ENCODE results near the gene AVL9.
"Not testable (repeated sequence)": the region's sequence is repeated elsewhere in the genome, so short reads cannot be mapped to it uniquely, and the experiment has no call there.

The AVL9 gene

DNA sequence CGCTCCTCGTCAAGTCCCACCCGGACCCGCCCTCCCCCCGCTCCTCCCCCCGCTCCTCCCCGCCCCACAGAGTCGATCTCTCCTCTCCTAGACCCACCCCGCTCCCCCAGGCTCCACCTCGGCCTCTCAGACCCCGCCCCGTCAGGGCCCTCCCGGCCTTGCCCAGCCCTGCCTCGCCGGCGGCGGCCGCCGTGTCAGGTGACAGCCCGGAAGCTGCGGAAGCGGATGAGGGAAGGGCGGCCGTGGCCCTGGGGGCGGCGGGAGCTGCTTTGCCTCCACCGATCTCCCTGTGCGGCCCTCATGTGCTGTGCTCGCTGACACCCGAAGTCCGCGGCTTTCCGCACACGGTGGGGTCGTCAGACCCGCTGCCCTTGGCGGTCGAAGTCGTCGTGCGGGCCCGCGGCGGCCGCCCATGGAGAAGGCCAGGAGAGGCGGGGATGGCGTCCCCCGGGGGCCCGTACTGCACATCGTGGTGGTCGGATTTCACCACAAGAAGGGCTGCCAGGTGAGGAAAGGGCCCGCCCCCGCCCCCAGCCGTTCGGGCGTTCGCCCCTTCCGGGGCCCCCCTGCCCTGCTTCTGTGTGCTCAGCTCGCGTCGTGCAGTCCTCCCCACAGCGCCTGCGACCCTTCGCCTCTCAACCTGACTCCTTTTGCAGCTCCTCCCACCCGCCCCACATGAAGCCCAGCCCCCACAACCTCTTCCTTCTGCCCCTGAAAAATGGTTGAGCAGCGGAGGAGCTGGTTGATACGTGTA, at the start of gene AVL9:
Gene AVL9, plus strand, starts transcription at position 192 of the 754 bp plus-strand sequence. Its CDS starts 221 bp downstream, at position 413.
- peak; percentile 55 for DNase-seq (ENCODE audit: low read depth)

DNA sequence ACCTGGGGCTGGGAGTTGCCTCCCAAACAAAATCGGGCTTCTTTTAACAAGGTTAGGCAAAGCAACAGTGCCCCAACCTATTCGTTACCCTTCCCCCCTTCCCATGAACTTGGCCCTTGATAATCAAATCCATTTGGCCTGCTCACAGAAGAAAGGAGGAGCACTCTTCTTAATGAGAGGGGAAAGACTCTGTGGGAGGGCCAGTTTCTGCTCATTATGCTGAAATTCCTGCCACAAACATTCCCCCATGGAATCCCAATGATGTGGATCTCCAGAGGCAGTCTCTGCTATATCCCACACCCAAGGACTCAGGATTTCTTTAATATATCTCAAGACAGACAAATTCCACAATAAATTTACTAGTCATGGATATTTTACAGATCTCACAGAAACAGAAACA, 48.1 kb upstream of the AVL9 start:
- no peak for DNase-seq (ENCODE audit: low read depth)

DNA sequence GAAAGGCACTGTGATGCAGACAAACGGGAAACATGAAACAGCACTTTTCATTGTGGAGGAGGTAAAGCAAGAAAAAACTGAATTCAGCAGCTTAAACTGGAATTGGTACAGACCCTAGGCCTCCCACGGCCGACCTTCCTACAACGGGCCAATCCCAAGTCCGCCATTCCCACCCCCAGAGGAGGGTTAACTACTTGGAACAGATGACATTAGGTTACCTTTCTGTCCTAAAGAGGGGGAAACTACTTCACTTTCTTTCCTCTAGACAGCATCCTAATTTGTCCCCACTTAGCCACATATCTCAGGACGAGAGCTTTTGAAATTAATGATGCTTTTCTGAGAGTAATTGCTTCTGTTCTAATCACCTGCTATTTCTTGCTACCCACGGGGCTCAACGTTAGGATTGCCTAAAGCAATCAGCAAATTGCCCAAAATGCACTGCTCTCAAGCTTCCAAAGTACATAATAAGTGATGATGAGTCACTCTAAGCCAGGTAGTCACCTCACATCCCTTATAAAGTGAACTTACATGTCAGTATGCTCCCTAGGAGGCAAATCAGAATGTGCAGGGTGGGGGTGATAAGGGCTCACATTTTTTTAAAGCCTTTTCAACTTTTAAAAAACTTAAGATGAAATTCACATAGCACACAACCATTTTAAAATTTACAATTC, 41.8 kb upstream of the AVL9 start:
- no peak for DNase-seq (ENCODE audit: low read depth)

DNA sequence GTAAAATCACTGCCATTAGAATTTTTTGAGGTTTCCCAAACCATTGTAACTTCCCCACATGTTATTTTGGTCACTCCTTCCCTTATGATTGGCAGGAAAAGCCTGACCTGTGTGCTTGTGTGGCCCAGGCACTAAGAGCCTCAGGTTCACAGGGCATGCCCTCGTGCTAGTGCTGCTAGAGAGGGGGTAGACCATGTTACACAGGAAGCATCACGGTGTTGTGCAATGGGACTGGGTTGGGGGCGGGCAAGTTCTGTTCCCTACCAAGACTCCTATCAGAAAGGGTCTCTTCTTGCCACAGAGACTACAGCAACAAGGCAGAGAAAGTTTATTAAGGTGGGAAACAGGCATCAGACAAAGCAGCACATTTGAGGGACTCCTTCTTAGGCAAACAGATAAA, 37.3 kb upstream of the AVL9 start:
- DNase-seq (ENCODE audit: low read depth), result no peak

DNA sequence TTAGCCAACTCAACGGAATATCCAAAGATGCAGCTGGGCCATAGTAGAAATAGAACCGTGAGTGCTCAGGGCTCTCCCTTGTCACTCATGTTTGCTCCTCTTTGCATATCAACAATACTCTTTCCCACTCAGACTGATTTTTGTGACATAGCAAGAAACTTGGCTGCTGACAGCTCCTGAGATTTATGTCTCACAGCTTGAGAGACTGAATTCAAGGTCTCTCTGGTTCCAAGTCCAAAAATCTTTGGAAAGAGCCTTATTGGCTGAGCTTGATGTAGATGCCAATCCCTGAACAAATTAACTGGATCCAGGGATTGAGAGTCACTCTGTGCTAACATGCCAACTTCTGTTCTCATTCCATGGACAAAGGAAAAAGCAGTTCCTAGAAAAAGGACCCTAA, 35.5 kb upstream of the AVL9 start:
- DNase-seq (ENCODE audit: low read depth), result no peak

DNA sequence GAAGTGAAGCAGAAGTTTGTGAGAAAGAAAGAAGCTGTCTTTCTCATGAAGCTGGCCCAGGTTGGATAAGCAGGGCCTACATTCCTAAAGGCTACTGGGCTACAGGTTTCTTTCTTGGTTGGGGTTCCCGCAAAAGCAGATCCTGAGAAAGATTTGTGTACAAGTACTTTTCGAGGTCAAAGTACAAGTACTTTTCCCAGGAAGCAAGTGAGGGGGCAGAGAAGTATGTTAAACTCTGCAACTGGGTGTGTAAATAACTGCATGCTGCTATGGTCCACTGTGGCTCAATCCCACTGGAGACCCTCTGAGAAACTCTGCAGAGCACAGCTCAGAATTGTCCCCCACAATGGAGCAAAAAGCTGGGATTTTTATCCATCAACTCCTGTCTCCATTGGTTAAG, 33.8 kb upstream of the AVL9 start:
- DNase-seq (ENCODE audit: low read depth), result no peak

DNA sequence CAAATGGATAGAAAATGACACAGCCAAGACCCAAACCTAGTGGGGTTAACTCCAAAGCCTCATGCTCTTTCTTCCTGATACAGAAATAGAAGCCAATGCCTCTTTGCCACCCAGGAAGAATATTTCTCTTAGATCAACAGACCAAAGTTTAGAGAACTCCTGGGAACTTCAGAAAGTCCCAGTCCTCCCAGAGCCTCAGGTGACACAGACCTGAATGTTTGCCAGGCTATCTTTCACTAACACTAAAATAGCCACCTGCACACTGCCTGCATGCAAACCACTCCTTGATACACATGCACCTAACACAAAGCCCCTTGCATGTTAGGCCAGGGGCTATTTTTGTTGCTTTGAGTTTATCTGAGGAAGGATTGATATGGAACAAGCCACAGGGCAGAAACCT, 32.8 kb upstream of the AVL9 start:
- DNase-seq (ENCODE audit: low read depth), result no peak

DNA sequence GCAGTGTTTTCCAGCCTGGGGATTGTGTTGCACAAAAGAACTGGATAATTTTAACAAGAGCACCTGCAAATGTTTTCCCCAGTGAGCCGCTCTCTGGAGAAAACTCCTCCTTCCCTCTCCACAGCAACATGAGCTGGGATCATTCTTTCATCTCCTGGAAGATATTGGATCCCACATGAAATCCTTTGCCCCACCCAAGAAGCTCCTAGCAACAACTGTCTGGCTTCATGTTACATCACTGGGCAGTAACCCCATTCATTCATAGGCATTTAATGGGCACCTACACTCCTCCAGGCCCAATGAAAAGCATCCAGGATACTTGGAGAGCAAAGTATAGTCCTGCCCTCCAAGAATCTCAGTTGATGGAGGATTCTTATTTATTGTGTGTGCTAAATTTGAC, 32.3 kb upstream of the AVL9 start:
- DNase-seq (ENCODE audit: low read depth), result no peak

DNA sequence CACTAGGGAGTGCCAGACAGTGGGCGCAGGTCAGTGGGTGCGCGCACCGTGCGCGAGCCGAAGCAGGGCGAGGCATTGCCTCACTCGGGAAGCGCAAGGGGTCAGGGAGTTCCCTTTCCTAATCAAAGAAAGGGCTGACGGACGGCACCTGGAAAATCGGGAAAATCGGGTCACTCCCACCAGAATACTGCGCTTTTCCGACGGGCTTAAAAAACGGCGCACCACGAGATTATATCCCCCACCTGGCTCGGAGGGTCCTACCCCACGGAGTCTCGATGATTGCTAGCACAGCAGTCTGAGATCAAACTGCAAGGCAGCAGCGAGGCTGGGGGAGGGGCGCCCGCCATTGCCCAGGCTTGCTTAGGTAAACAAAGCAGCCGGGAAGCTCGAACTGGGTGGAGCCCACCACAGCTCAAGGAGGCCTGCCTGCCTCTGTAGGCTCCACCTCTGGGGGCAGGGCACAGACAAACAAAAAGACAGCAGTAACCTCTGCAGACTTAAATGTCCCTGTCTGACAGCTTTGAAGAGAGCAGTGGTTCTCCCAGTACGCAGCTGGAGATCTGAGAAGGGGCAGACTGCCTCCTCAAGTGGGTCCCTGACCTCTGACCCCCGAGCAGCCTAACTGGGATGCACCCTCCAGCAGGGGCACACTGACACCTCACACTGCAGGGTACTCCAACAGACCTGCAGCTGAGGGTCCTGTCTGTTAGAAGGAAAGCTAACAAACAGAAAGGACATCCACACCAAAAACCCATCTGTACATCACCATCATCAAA, 30.5 kb upstream of the AVL9 start:
- DNase-seq (ENCODE audit: low read depth), result not testable (repeated sequence)

DNA sequence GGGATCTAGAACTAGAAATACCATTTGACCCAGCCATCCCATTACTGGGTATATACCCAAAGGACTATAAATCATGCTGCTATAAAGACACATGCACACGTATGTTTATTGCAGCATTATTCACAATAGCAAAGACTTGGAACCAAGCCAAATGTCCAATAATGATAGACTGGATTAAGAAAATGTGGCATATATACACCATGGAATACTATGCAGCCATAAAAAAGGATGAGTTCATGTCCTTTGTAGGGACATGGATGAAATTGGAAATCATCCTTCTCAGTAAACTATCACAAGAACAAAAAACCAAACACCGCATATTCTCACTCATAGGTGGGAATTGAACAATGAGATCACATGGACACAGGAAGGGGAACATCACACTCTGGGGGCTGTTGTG, 25.3 kb upstream of the AVL9 start:
- not testable (repeated sequence) for DNase-seq (ENCODE audit: low read depth)

DNA sequence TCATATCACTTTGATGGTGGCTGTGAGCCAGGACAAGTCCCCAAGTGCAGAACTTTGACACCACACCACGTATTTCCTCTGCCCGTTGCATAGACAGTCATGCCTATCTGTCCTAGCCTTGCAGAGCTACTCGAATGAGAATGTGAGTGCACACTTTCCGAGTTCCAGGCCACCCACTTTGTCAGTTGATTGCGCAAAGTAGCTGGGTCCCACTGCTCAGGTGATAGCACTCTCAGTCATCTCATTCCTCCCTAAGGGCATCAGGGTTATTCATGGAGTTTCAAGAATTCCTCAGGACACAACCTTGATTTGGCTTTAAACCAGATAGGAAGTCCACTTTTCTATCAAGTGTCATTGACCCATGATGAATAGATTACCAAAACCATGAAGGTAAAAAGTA, 24.4 kb upstream of the AVL9 start:
- DNase-seq (ENCODE audit: low read depth), result no peak

DNA sequence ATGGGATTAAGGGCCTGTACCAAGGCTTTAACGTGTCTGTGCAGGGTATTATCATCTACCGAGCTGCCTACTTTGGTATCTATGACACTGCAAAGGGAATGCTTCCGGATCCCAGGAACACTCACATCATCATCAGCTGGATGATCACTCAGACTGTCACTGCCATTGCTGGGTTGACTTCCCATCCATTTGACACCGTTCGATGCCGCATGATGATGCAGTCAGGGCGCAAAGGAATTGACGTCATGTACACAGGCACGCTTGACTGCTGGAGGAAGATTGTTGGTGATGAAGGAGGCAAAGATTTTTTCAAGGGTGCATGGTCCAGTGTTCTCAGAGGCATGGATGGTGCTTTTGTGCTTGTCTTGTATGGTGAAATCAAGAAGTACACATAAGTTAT, 23.3 kb upstream of the AVL9 start:
- no peak for DNase-seq (ENCODE audit: low read depth)

DNA sequence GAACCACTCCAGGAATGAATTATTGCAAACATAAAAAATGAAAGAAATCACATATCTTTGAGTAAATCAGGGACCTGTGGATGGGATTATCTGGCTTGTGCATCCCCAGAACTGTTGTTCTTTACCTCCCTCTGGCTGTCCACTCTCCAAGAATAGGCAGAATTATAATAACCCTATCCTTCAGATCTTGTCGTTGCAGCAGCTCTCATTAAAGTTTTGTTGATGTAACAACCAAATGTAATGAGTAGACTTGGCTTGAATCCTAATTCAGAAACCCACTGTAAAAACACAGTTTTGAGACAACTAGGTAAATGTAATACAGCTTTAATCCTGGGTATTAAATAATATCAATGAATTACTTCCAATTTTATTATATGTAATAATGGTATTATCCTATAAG, 21.3 kb upstream of the AVL9 start:
- DNase-seq (ENCODE audit: low read depth), result no peak

DNA sequence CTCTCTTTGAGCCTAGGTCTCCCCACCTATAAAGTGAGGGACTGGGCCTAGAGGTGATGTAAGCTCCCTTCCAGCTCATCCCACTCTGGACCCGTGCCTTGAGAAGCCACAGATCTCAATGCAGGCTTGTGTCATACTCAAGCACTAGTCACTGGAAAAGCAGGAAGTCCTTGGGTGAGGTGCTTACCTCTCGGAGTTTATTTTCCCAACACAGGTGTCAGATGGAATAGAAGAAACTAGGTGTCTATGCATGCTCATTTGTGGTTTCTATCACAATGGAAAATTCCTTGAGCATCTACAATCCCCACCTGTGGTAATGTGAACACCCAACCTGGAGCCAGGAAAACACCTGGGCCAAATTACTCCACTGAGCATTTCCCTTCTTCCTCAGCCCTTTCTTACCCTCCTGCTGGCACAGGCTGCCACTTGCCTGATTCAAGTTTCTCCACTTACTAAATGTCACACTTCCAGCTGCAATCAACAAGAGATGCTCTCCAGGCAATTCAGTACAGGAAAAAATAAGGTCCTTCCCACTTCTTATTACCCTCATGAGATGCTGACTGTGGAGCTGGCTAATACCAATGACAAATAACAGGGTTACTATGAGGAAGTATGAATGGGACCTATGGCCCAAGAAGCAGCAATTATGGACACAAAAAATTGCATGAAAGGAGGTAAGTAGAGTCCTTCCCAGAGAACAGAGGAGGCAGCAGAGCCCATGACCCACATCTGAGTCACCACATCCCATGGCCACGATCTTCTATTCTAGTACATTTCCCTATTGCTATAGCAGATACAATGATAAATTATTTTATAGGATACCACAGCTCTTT, 18.3 kb upstream of the AVL9 start:
- no peak for DNase-seq (ENCODE audit: low read depth)

DNA sequence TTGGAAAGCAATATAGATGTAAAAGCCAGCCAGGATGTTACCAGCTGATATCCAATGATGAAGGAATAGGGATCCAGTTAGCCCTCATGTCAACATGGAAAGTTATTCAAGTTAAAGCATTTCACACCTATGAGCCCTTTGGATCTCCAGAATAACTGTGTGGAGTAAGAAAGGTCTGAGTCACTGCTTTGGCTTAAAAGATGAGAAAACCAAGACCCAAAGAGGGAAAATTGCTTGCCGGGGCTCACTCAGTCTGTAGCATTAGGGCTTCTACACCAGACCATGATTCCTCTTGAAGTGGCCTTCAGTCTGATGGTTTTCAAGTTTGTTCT, 17.7 kb upstream of the AVL9 start:
- DNase-seq (ENCODE audit: low read depth), result no peak

DNA sequence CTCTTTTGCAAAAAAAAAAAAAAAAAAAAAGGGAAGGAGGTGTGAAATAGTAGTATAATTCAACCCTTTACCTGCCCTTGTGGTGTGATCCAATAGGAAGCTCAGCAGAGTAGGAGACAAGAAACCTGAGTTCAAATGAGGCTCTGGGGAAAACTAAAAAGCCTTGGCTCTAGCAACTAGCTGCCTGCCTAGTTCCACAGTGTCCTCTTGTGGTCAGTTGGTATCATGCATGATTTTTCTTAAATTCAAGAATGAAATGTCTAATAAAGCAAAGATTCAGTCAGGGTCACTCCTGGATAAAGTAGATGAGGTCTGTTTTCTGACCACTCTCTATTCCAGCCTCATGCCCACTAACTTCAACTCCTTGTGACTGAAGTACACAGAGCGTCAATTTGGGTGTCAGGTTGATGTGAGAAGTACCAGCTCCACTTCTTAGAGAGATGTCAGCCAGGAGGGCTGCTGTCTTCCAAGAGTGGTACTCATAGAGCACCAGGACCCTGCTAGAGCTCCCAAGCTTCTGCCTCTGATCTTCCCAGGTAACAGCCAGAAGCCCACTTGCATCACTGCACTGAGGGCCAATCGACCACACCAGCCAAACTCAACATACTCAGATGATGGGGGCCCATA, 15.6 kb upstream of the AVL9 start:
- DNase-seq (ENCODE audit: low read depth), result no peak

DNA sequence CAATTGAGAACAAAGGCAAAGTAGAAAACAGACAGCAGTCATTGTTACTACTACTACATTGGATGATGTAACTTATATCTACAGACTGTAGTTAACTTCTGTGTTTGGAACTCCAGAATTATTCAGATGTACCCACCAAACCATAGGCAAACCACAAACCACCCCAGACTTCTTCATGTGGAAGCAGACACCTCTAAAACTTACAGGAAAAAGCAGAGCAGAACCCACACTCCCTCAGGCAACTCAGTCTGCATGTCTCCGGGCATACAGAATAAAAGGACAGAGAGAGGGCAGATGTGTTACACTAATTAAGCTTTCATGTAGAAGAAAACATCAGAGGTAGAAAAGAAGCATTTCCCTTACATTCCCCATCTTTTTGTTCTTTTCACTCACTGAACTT, 14.1 kb upstream of the AVL9 start:
- no peak for DNase-seq (ENCODE audit: low read depth)

DNA sequence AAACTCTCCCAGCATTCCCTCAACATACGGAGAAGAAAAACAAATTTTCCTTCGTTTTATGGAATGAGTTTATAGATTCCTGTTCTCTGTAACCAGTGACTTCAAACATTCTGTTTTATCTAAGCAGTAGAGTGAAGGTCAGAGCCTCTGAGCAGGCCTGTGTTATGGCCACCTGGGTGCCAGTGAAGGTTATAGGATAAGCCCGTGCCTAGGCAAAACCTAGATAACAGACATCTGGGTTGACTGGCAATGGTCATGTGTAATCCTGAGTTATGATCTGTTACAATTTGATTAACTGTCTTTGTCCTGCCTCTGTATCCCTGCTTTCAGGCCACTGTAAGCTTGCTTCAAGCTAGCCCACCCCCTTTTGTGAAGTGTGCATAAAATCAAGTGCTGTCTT, 13.4 kb upstream of the AVL9 start:
- no peak for DNase-seq (ENCODE audit: low read depth)

DNA sequence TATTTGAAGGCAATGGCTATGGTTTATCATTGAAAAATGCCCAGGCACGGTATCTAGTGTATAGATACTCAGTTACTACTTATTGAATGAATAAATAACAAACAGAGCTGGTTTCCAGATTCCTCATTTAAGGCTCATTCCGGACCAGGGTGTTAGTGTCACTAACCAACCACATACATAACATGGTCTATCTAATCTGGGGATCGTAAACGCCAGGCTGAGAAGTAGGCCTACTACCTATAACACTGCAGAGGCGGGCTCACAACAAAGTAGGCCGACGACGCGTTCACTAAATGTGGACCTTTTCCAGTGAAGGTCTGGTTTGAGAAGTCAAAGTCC, 5.5 kb upstream of the AVL9 start:
- no peak for DNase-seq (ENCODE audit: low read depth)

DNA sequence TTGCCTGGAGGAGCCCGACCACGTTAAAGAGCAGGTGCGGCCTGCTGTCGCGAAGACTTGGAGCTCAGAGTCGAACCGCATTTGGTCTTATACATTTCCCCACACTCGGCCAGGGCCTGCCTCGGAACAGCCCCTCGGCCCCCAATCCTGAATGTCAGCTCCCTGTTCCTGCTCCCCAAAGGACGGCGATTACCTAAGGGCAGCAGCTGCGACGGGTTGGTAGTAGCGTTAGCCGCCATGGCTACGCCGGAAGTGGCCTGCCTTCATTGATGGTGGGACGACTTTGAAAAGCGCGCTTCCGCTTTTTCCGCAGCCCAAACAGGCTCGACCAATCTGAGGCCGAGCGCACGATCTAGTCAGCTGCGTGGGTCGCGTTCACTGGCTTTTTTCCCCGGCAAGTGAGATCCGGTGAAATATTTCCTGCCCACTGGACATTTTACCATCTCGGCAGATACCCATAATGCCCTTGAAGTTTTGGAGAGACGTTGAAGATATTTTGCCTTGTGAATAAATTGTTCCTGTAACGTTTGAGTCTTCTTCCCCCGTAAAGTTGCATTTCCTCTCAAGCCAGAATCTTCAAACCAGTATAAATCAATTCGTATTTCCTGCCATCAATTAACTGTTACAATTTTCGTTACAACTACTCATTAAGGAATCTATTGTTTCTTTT, 5.0 kb upstream of the AVL9 start, which contains the start of gene LSM5:
Gene LSM5, minus strand, starts transcription at position 254 of the 670 bp plus-strand sequence. Its CDS starts 15 bp downstream, at position 239.
- peak; percentile 77 for DNase-seq (ENCODE audit: low read depth)

DNA sequence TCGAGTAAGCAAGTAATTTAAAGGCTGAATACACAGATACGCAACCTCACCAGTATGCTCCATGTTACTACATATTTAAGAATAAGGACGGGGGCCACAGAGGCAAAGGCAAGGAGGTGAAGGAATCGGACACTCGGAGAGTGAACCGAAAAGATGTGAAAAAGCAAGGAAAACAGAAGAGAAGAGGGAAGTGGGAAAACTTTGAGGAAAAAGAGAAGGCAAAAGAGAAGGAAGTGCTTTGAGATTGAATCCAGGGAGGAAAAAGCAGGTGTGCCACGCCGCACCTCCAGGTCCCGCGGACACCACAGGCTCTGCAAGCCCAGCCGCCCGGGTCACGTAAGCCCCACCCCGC, 367 bp upstream of the AVL9 start:
- no peak for DNase-seq (ENCODE audit: low read depth)
